SK-N-SH (cell line): Measurements from ENCODE around the gene NAT9.

Source experiments
- CTCF ChIP-seq: fragments of 200-600 bp; sonication (generic); IDR thresholded peaks from 2 replicates; pipeline ENCODE4 v1.6.1; 2017; ENCODE audit warnings: antibody characterized with exemption, mild to moderate bottlenecking, moderate library complexity
- EP300 ChIP-seq, 2 experiments: IDR thresholded peaks; 2 replicates each; pipeline versions ENCODE4 v1.4.0 to v1.6.1; 2012; ENCODE audit warnings: borderline replicate concordance in 1 of 2, low read depth in 1 of 2, low read length in 1 of 2
- GABPA ChIP-seq: IDR thresholded peaks from 2 replicates; pipeline ENCODE4 v1.4.0; 2012; ENCODE audit warnings: low read depth, mild to moderate bottlenecking
- JUND ChIP-seq: IDR thresholded peaks from 2 replicates; pipeline ENCODE4 v1.4.0; 2012
- POLR2AphosphoS5 ChIP-seq: IDR thresholded peaks from 2 replicates; pipeline ENCODE4 v1.6.1; 2012; ENCODE audit warnings: low read depth, low read length
- RFX5 ChIP-seq: IDR thresholded peaks from 2 replicates; pipeline ENCODE4 v1.6.1; 2012; ENCODE audit warnings: mild to moderate bottlenecking, improper control_type of control experiment, low read length
- RXRA ChIP-seq: IDR thresholded peaks from 2 replicates; pipeline ENCODE4 v1.4.0; 2012; ENCODE audit warnings: low read depth, mild to moderate bottlenecking, borderline replicate concordance
- SIN3A ChIP-seq: IDR thresholded peaks from 2 replicates; pipeline ENCODE4 v1.6.1; 2012; ENCODE audit warnings: low read depth, mild to moderate bottlenecking, low read length, moderate library complexity, borderline replicate concordance
- TCF12 ChIP-seq: IDR thresholded peaks from 2 replicates; pipeline ENCODE4 v1.4.0; 2012
- ZBTB33 ChIP-seq: IDR thresholded peaks from 2 replicates; pipeline ENCODE4 v1.4.0; 2012; ENCODE audit warnings: low read depth, borderline replicate concordance
- TF ChIP-seq, protein P1 (sequence below): IDR thresholded peaks from 2 replicates; pipeline ENCODE4 v1.4.0; 2012; ENCODE audit warnings: low read depth, borderline replicate concordance
- TF ChIP-seq, protein P2 (sequence below): IDR thresholded peaks from 2 replicates; pipeline ENCODE4 v1.6.1; 2012; ENCODE audit warnings: mild to moderate bottlenecking, low read depth, low read length, moderate library complexity

DNA sequence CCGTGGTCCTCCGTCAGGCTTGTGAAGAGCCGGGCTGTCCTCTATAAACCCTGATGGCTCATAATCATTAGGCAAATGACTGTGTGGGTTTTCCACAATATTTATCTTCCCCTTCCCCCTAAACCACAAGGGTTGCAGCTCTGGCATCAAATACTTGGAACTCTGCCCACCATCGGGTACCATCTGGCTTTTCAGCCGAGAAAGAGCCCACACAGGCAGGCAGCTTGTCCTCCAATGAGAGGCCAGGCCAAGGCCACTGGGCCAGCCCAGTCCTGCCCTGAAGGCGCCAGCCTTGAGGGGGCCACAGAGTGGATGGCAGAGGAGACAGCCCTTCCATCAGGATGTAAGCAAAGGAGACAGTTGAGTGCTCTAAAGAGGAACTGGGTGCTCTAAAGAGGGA lies 31.8 kb upstream of the NAT9 start:
- no peak for TF ChIP-seq CTCF
- TF ChIP-seq EP300 (IDR thresholded peaks at IDR 0.05; ENCODE audit: borderline replicate concordance in 1 of 2, low read depth in 1 of 2, low read length in 1 of 2), result peak in 1 of 2 experiments; percentile 81; a peak in 2 of 4 replicates
- TF ChIP-seq GABPA, result no peak
- TF ChIP-seq, protein P1, sequence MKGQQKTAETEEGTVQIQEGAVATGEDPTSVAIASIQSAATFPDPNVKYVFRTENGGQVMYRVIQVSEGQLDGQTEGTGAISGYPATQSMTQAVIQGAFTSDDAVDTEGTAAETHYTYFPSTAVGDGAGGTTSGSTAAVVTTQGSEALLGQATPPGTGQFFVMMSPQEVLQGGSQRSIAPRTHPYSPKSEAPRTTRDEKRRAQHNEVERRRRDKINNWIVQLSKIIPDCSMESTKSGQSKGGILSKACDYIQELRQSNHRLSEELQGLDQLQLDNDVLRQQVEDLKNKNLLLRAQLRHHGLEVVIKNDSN, result no peak
- peak; percentile 41; the same call in 1 of the 2 replicates for TF ChIP-seq TCF12
- TF ChIP-seq RFX5, result no peak
- no peak for TF ChIP-seq RXRA
- TF ChIP-seq, protein P2, sequence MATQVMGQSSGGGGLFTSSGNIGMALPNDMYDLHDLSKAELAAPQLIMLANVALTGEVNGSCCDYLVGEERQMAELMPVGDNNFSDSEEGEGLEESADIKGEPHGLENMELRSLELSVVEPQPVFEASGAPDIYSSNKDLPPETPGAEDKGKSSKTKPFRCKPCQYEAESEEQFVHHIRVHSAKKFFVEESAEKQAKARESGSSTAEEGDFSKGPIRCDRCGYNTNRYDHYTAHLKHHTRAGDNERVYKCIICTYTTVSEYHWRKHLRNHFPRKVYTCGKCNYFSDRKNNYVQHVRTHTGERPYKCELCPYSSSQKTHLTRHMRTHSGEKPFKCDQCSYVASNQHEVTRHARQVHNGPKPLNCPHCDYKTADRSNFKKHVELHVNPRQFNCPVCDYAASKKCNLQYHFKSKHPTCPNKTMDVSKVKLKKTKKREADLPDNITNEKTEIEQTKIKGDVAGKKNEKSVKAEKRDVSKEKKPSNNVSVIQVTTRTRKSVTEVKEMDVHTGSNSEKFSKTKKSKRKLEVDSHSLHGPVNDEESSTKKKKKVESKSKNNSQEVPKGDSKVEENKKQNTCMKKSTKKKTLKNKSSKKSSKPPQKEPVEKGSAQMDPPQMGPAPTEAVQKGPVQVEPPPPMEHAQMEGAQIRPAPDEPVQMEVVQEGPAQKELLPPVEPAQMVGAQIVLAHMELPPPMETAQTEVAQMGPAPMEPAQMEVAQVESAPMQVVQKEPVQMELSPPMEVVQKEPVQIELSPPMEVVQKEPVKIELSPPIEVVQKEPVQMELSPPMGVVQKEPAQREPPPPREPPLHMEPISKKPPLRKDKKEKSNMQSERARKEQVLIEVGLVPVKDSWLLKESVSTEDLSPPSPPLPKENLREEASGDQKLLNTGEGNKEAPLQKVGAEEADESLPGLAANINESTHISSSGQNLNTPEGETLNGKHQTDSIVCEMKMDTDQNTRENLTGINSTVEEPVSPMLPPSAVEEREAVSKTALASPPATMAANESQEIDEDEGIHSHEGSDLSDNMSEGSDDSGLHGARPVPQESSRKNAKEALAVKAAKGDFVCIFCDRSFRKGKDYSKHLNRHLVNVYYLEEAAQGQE, result no peak
- TF ChIP-seq POLR2AphosphoS5, result no peak
- TF ChIP-seq JUND, result no peak
- TF ChIP-seq SIN3A, result no peak
- no peak for TF ChIP-seq ZBTB33
